Measurements from ENCODE around the gene KRT85. TPM values are rescaled to one million over a fixed set of nuclear protein-coding genes. Genes with fewer than 3 reads are reported as not detected.

The KRT85 gene
- total RNA-seq, 1 donor from 2014 or later: not detected

- Mint-ChIP-seq H3K27me3 (ENCODE audit: unreplicated experiment) (peaks cover 6% of the 10 kb centered on the region), H3K36me3 (ENCODE audit: low read depth, unreplicated experiment) (no peaks in the 10 kb centered on the region), H3K4me3 (ENCODE audit: unreplicated experiment) (no peak overlapping the region), H3K27ac (ENCODE audit: unreplicated experiment) (no peak overlapping the region), H3K9me3 (ENCODE audit: unreplicated experiment) (no peaks in the 10 kb centered on the region), H3K4me1 (ENCODE audit: unreplicated experiment) (no peaks in the 10 kb centered on the region)
- TF ChIP-seq, protein P1, sequence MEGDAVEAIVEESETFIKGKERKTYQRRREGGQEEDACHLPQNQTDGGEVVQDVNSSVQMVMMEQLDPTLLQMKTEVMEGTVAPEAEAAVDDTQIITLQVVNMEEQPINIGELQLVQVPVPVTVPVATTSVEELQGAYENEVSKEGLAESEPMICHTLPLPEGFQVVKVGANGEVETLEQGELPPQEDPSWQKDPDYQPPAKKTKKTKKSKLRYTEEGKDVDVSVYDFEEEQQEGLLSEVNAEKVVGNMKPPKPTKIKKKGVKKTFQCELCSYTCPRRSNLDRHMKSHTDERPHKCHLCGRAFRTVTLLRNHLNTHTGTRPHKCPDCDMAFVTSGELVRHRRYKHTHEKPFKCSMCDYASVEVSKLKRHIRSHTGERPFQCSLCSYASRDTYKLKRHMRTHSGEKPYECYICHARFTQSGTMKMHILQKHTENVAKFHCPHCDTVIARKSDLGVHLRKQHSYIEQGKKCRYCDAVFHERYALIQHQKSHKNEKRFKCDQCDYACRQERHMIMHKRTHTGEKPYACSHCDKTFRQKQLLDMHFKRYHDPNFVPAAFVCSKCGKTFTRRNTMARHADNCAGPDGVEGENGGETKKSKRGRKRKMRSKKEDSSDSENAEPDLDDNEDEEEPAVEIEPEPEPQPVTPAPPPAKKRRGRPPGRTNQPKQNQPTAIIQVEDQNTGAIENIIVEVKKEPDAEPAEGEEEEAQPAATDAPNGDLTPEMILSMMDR (IDR thresholded peaks at IDR 0.05; ENCODE audit: unreplicated experiment): no peak
- no peak for DNase-seq (ENCODE audit: low spot score)
Measured at GRCh38 chr12:52378091-52378490, 10.8 kb upstream of the KRT85 start.

GRCh38 chr12:52377266-52377665, 10.0 kb upstream of the KRT85 start:
- Mint-ChIP-seq H3K4me1 (ENCODE audit: unreplicated experiment) (no peaks in the 10 kb centered on the region), H3K9me3 (ENCODE audit: unreplicated experiment) (no peaks in the 10 kb centered on the region), H3K36me3 (ENCODE audit: low read depth, unreplicated experiment) (no peaks in the 10 kb centered on the region), H3K27me3 (ENCODE audit: unreplicated experiment) (peaks cover 6% of the 10 kb centered on the region), H3K4me3 (ENCODE audit: unreplicated experiment) (no peak overlapping the region), H3K27ac (ENCODE audit: unreplicated experiment) (no peak overlapping the region)
- DNase-seq (ENCODE audit: low spot score): no peak
- TF ChIP-seq, protein P1 (IDR thresholded peaks at IDR 0.05; ENCODE audit: unreplicated experiment): no peak

DNA sequence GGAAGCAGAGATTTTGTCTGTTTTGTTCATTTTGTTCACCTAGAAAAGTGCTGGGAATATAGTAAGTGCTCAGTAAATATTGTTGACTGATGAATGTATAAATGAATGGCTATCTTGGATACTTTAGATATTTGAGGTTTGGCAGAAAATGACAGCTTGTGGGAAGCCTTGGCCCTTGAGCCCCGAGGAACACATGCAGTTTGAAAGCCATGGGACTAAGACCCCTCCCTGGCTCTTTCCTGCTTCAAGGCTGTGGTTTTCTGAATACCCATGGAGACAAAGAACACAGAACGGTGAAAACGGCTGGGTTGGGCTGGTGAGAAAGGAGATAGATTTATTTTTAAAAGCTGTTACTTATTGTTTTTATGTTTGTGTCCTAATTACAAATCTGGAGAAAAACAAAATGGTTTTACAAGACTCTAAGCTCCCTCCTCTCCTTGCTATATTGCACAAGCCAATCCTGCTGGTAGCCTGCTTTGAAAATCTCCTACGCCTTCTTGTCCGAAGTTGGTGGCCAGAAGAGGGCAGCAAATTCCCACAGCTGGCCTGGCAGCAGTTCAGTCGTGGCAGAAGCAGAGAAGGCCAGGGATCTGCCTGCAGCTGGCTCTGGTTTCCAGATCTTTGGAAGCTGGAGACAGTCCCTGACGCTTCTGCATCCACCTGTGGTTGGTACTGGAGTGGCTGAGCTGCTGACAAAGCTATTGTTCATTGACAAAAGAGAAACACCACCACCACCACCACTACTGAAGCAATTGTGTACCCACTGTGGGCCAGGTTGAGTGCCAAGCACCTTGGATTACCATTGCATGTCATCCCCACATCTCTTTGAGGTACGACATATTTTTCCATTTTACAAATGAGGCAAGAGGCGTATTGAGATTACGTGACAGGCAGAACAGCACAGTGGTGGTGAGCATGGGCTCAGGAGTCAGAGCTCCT, 5.2 kb upstream of the KRT85 start:
- Mint-ChIP-seq H3K9me3 (ENCODE audit: unreplicated experiment) (no peaks in the 10 kb centered on the region), H3K4me3 (ENCODE audit: unreplicated experiment) (no peak overlapping the region), H3K4me1 (ENCODE audit: unreplicated experiment) (no peaks in the 10 kb centered on the region), H3K27ac (ENCODE audit: unreplicated experiment) (no peak overlapping the region), H3K27me3 (ENCODE audit: unreplicated experiment) (peaks cover 1% of the 10 kb centered on the region), H3K36me3 (ENCODE audit: low read depth, unreplicated experiment) (no peaks in the 10 kb centered on the region)
- DNase-seq (ENCODE audit: low spot score): peak; percentile 85
- TF ChIP-seq, protein P1 (IDR thresholded peaks at IDR 0.05; ENCODE audit: unreplicated experiment): peak; percentile 60

- Mint-ChIP-seq H3K36me3 (ENCODE audit: low read depth, unreplicated experiment) (no peaks in the 10 kb centered on the region), H3K9me3 (ENCODE audit: unreplicated experiment) (no peaks in the 10 kb centered on the region), H3K4me3 (ENCODE audit: unreplicated experiment) (no peak overlapping the region), H3K4me1 (ENCODE audit: unreplicated experiment) (no peaks in the 10 kb centered on the region), H3K27ac (ENCODE audit: unreplicated experiment) (no peak overlapping the region), H3K27me3 (ENCODE audit: unreplicated experiment) (peaks cover under 1% of the 10 kb centered on the region)
- DNase-seq (ENCODE audit: low spot score): no peak
- TF ChIP-seq, protein P1 (IDR thresholded peaks at IDR 0.05; ENCODE audit: unreplicated experiment): no peak
Measured at GRCh38 chr12:52371716-52372115, 4.4 kb upstream of the KRT85 start.
